ENCODE measurements around the gene GINS1. TPM values are rescaled to one million over a fixed set of nuclear protein-coding genes. Genes with fewer than 3 reads are reported as not detected.

The GINS1 gene
- total and polyA plus RNA-seq, 11 donors, result 0.15 to 3.1 (median 0.36) TPM

GRCh38 chr20:25484911-25485511 lies 77.5 kb downstream of the GINS1 start:
- peaks cover 0 to 13% (median 4%) of the 10 kb centered on the region in 12 donors for H3K4me1 ChIP-seq
- no peak overlapping the region for H3K4me3 ChIP-seq
- ATAC-seq (no peak), DNase-seq (peak in 1 of 5 donors; percentile 4)
- 53 to 61% (median 60%) methylated on average over 12 of the region's 12 CpGs for WGBS, 4 donors
- no peak overlapping the region for H3K27ac ChIP-seq
- intact Hi-C loops (cut with DNase I), result loop anchor here in 1 of 10 donors (10.0 kb wide), 1 partner anchor 60 kb away; no protein-coding TSS in a partner anchor
- TF ChIP-seq POLR2A (IDR thresholded peaks at IDR 0.05) (no peak), CTCF (IDR thresholded peaks at IDR 0.05) (no peak)
- H3K9me3 ChIP-seq, result no peaks in the 10 kb centered on the region
- H3K36me3 ChIP-seq, result peaks cover 0 to 28% (median 0%) of the 10 kb centered on the region in 9 donors
- no peaks in the 10 kb centered on the region for H3K27me3 ChIP-seq

GRCh38 chr20:25485872-25486271 lies 78.4 kb downstream of the GINS1 start:
- H3K27me3 ChIP-seq, result no peaks in the 10 kb centered on the region
- no peak for ATAC-seq
- no peak overlapping the region for H3K4me3 ChIP-seq
- H3K36me3 ChIP-seq, result peaks cover 0 to 25% (median 0%) of the 10 kb centered on the region in 9 donors
- TF ChIP-seq POLR2A (IDR thresholded peaks at IDR 0.05) (no peak), CTCF (IDR thresholded peaks at IDR 0.05) (no peak)
- 62 to 75% (median 67%) methylated on average over 2 of the region's 2 CpGs for WGBS, 4 donors
- intact Hi-C loops (cut with DNase I), result loop anchor here in 1 of 10 donors (10.0 kb wide), 1 partner anchor 59 kb away; no protein-coding TSS in a partner anchor
- no peak overlapping the region for H3K27ac ChIP-seq
- no peak for DNase-seq
- no peaks in the 10 kb centered on the region for H3K9me3 ChIP-seq
- H3K4me1 ChIP-seq, result peaks cover 0 to 13% (median 4%) of the 10 kb centered on the region in 12 donors

- intact Hi-C loops (cut with DNase I), result loop anchor here in 1 of 10 donors (10.0 kb wide), 1 partner anchor 58 kb away; no protein-coding TSS in a partner anchor
- ATAC-seq, result peak; percentile 51 to 80 (median 66)
- Histone ChIP-seq H3K36me3 (peaks cover 0 to 23% (median 0%) of the 10 kb centered on the region in 9 donors), H3K9me3 (no peaks in the 10 kb centered on the region), H3K27ac (no peak overlapping the region), H3K4me3 (no peak overlapping the region), H3K27me3 (no peaks in the 10 kb centered on the region), H3K4me1 (peaks cover 0 to 13% (median 4%) of the 10 kb centered on the region in 12 donors)
- peak in 4 of 5 donors; percentile 32 to 60 (median 42) for DNase-seq
- WGBS, 4 donors, result 42 to 51% (median 49%) methylated on average over 9 of the region's 9 CpGs
- TF ChIP-seq POLR2A (IDR thresholded peaks at IDR 0.05) (no peak), CTCF (IDR thresholded peaks at IDR 0.05) (no peak)
Observed at GRCh38 chr20:25486377-25486776, 78.9 kb downstream of the GINS1 start.

GRCh38 chr20:25487306-25487705 lies 79.8 kb downstream of the GINS1 start:
- no peak for TF ChIP-seq CTCF (IDR thresholded peaks at IDR 0.05)
- no peak for TF ChIP-seq POLR2A (IDR thresholded peaks at IDR 0.05)
- intact Hi-C loops (cut with DNase I), result loop anchor here in 1 of 10 donors (10.0 kb wide), 1 partner anchor 57 kb away; no protein-coding TSS in a partner anchor
- Histone ChIP-seq H3K27ac (no peak overlapping the region), H3K4me3 (no peak overlapping the region), H3K27me3 (no peaks in the 10 kb centered on the region), H3K36me3 (peaks cover 0 to 18% (median 0%) of the 10 kb centered on the region in 9 donors), H3K9me3 (no peaks in the 10 kb centered on the region), H3K4me1 (peaks cover 0 to 13% (median 4%) of the 10 kb centered on the region in 12 donors)
- 46 to 63% (median 57%) methylated on average over 2 of the region's 2 CpGs for WGBS, 4 donors
- ATAC-seq (no peak), DNase-seq (no peak)
